Erythroblast (primary cell): Measurements from ENCODE around the gene SPOCK1.

ENCODE experiments used
- GATA1 ChIP-seq: IDR thresholded peaks from 2 replicates; pipeline ENCODE4 v1.6.1; 2011; ENCODE audit warnings: low read depth, mild to moderate bottlenecking, control low read depth, low read length, moderate library complexity
- POLR2A ChIP-seq: IDR thresholded peaks from 2 replicates; pipeline ENCODE4 v1.6.1; 2011; ENCODE audit warnings: mild to moderate bottlenecking, low read length

GRCh38 chr5:137309290-137309689 is 189.8 kb downstream of the SPOCK1 start:
- no peak for TF ChIP-seq POLR2A
- no peak for TF ChIP-seq GATA1
